Measurements from ENCODE around the gene GTF2IRD1.
"Not testable (repeated sequence)": the region's sequence is repeated elsewhere in the genome, so short reads cannot be mapped to it uniquely, and the experiment has no call there.

Gene GTF2IRD1

DNA sequence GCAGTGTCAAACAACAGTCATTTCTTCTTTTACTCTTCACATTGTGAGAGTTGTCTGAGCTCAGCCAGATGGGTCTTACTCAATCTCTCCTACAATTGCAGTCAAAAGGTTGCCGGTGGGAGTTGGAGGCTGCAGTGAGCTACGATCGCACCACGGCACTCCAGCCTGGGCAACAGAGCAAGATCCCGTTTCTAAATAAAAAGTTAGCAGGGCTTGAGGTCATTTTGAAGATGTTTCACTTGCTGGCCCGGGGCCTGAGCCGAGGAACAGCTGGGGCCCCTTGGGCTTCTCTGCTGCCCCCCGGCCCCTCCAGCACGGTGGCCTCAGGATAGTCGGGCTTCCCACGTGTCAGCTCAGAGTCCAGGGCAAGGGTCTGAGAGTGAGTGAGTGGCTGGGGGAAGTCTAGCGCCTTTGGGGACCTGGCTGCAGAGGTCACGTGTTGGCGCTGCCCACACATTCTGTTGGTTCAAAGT lies 40.4 kb downstream of the GTF2IRD1 start:
- DNase-seq = no peak

DNA sequence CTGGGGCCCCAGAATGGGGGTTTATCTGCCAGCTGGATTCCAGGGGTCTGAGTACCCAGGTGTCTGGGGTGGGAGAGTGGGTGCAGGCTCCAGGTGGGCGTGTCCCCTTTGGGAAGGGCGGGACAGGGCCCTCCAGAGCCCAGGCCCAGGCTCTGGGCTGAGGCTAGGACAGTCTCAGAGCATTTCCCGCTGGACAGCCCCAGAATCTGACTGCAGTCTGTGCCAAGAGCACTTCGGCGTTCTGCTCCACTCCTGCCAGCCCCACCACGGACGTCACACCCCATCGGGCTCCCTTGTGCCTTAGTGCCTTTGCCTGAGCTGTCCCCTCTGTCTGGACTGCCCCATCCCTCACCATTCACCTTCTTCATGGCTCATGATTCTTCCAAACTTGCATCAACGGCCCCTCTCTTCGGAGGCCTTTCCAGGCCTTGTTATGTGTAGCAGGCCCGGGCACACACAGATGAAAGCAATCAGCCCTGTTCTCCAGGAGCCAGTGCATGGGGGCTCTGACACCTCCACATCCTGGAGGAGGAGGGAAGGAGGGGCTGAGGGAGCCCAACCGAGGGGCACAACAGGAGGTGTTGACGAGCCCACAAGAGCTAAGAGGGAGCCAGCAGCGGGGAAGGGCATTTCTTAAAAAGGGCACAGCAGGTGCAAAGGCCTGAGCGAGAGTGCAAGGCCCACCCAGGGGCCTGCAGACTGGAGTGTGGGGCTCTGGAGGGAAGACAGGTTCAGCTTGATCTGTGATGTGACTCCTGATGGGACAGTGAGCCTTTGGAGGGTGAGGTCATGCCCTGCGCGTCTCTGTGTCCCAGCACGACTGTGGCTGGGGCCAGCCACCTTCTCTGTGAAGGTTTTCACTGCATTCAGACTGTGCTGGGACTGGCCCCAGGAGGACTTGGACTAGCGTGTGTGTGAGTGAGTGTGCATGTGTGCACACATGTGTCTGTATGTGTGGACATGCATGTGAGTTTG lies 41.7 kb downstream of the GTF2IRD1 start:
- no peak for DNase-seq

- no peak for DNase-seq
Observed at GRCh38 chr7:74496272-74496671, 42.6 kb downstream of the GTF2IRD1 start.

DNA sequence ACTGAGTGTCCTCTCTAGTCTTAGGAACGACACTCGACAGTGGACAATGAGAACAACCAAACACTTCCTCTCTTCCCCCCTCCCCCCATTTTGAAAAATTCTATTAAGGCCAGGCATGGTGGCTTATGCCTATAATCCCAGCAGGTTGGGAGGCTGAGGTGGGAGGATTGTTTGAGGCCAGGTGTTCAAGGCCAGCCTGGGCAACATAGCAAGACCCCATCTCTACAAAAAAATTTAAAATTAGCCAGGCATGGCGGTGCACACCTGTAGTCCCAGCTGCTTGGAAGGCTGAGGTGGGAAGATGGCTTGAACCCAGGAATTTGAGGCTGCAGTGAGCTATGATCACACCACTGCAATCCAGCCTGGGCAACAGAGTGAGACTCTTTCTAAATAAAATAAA lies 43.1 kb downstream of the GTF2IRD1 start:
- not testable (repeated sequence) for DNase-seq

GRCh38 chr7:74498354-74498753 lies 44.6 kb downstream of the GTF2IRD1 start:
- DNase-seq = no peak

- no peak for DNase-seq
Observed at GRCh38 chr7:74498996-74499834, 45.5 kb downstream of the GTF2IRD1 start.

DNA sequence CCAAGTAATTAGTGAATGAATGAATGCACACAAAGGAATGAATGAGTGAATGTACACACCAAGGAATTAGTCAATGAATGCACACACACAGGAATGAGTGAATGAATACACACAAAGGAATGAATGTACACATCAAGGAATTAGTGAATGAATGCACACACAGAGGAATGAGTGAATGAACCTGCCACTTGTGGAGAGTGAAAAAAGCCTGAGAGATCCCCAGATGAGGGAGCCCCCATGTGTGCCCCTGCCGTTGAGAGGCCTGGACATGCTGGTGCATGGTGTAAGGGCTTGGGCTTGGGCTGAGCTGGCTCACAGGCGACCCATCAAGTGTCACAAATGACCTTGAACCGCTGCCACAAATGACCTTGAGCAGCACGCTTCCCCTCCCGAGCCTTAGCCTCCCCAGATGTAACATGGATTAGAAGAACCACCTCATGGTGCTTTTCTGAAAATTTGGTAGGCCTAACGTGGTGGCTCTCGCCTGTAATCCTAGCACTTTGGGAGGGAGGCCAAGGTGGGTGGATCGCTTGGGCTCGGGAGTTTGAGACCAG lies 46.2 kb downstream of the GTF2IRD1 start:
- DNase-seq = no peak

- no peak for DNase-seq
Observed at GRCh38 chr7:74501298-74501697, 47.6 kb downstream of the GTF2IRD1 start.

GRCh38 chr7:74502216-74502891 lies 48.6 kb downstream of the GTF2IRD1 start:
- no peak for DNase-seq

- DNase-seq = no peak
Observed at GRCh38 chr7:74503061-74503460, 49.4 kb downstream of the GTF2IRD1 start.

GRCh38 chr7:74503943-74504342 lies 50.2 kb downstream of the GTF2IRD1 start:
- DNase-seq = no peak

GRCh38 chr7:74505471-74506324 lies 52.0 kb downstream of the GTF2IRD1 start:
- DNase-seq = no peak

DNA sequence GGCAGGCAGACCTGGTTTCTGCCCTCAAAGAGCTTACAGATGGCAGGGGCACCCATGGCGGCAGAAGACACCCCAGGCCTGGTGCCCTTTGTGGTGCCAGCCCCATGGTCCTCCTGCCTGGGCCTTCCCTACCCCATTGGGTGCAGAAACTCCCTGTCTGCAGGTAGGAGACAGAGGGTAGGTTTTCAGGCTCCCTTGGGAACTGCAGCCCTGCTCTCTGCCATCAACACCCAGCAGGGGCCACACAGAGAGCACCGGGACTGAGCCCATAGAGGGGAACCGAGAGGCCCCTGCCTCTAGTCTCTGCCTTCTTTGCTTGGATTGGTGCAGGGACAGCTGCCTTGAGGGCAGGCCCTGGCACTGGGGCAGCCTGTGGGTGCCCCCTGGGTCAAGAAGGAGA lies 52.6 kb downstream of the GTF2IRD1 start:
- DNase-seq = no peak

DNA sequence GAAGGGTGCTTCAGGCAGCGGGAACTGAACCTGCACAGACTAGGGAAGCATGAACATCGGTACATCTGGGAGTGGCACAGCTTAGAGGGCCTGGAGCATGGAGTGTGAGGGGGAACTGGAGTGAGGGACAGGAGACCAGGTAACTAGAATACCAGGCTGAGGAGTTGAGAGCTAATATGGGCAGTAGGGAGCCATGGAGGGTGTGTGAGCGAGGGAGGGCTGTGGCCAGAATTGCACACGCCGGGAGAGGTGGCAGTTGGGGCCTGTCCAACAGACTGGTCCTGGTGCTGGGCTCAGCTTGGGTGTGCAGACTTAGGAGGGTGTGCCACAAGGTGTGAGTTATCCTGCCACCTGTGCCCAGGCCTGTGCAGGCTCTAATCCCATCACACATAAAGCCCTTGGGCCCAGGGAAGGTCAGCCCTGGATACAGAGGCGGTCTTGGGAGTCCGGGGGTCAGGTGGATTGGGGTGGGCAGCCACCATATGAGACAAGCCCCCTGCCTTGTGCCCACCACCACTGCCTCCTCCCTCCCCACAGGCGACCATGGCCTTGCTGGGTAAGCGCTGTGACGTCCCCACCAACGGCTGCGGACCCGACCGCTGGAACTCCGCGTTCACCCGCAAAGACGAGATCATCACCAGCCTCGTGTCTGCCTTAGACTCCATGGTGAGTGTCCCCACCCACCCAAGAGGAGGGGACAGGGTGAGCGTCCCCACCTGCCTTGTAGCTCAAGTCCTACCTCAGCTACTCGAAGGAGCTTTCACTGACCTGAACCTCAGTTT lies 54.0 kb downstream of the GTF2IRD1 start:
- no peak for DNase-seq

DNA sequence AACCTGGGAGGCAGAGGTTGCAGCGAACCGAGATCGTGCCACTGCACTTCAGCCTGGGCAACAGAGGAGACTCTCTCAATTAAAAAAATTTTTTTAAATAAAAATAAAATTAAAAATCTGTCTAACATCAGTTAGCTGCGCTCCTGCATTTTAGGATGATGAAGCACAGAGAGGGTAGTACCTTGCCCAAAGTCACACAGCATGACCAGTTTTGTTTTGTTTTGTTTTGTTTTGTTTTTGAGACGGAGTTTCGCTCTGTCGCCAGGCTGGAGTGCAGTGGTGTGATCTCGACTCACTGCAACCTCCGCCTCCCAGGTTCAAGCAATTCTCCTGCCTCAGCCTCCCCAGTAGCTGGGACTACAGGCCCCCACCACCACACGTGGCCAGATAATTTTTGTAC lies 55.7 kb downstream of the GTF2IRD1 start:
- DNase-seq = not testable (repeated sequence)

DNA sequence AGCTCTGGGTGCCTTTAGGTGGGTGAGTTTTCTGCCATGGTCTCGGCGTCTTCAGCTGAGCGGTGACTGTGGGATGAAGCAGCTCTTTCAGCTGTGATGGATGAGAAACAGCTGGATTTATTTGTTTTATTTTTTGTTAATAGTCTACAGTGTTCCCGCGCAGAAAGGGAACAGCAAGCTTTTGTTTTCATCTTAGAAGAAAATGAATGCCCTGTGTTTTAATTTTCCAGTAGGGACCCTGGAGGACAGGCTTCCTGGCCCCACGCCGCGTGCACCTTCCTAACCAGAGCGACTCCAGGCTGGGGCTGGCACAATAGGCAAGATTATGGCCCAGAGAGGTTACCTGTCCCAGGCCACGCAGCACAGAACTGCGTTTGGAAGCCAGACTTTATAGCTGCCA lies 57.6 kb downstream of the GTF2IRD1 start:
- DNase-seq = no peak

DNA sequence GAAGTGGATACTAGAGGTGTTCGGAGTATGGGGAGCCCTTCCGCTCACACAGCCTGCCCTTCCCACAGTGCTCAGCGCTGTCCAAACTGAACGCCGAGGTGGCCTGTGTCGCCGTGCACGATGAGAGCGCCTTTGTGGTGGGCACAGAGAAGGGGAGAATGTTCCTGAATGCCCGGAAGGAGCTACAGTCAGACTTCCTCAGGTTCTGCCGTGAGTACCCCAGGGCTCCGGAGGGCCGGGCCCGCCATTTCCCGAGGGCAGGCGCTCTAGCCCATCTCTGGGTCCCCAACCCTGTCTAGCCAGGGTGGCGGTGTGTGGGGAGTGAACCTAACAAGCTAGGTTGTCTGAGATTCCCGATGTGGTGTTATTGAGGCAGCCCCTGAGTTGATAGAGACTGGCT lies 59.1 kb downstream of the GTF2IRD1 start:
- no peak for DNase-seq

- DNase-seq = no peak
Observed at GRCh38 chr7:74514131-74514591, 60.5 kb downstream of the GTF2IRD1 start.

- no peak for DNase-seq
Observed at GRCh38 chr7:74515276-74515675, 61.6 kb downstream of the GTF2IRD1 start.

- DNase-seq = no peak
Observed at GRCh38 chr7:74516214-74516613, 62.5 kb downstream of the GTF2IRD1 start.

DNA sequence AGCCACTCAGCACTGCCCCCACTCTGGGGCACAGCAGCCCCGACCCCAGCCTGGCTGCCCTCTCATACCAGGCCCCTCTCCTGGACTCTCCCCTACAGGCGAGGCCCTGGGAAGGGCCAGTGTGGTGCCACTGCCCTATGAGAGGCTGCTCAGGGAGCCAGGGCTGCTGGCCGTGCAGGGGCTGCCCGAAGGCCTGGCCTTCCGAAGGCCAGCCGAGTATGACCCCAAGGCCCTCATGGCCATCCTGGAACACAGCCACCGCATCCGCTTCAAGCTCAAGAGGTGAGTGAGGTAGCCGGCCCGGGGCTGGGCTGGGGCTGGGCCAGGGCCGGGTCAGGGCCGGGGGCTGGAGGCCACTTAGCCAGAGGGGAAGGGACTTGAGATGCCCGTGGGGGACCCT lies 64.3 kb downstream of the GTF2IRD1 start:
- DNase-seq = no peak

Measured in bone marrow (tissue), 2 donors.